K562 (cell line): ENCODE data around the gene MEAK7. TPM values are rescaled to one million over a fixed set of nuclear protein-coding genes. Genes with fewer than 3 reads are reported as not detected.

ENCODE experiments used
- BCL6 ChIP-seq: fragments of 250-450 bp; sonication (Bioruptor Pico); IDR thresholded peaks from 2 replicates; pipeline ENCODE4 v1.4.0; 2020
- BRD4 ChIP-seq: fragments of 200-600 bp; sonication (generic); IDR thresholded peaks from 2 replicates; pipeline ENCODE4 v1.6.1; 2017; ENCODE audit warnings: inconsistent platforms
- CBX1 ChIP-seq: sonication (generic); IDR thresholded peaks from 2 replicates; pipeline ENCODE4 v1.6.1; 2016; ENCODE audit warnings: antibody characterized with exemption, low read depth, mild to moderate bottlenecking
- CEBPB ChIP-seq: fragments of 450-650 bp; IDR thresholded peaks from 2 replicates; pipeline ENCODE4 v1.6.1; 2016; ENCODE audit warnings: missing genetic modification characterization, missing compliant biosample characterization
- ERF ChIP-seq: fragments of 450-650 bp; formaldehyde crosslinking; IDR thresholded peaks from 2 replicates; pipeline ENCODE4 v1.4.0; 2020; ENCODE audit warnings: mild to moderate bottlenecking, mixed read lengths
- FIP1L1 ChIP-seq: fragments of 200-400 bp; formaldehyde crosslinking; IDR thresholded peaks from 2 replicates; pipeline ENCODE4 v1.6.1; 2018; ENCODE audit warnings: mild to moderate bottlenecking, low read depth, low read length; ENCODE audit not compliant: poor library complexity, severe bottlenecking
- FOS ChIP-seq: IDR thresholded peaks from 3 replicates; pipeline ENCODE4 v1.6.1; 2011; ENCODE audit not compliant: insufficient read length; ENCODE audit errors: extremely low read depth
- GABPA ChIP-seq: fragments of 200-800 bp; sonication (Bioruptor generic); conservative IDR thresholded peaks from 2 replicates; pipeline ENCODE4 v1.6.1; 2016; ENCODE audit warnings: low read depth, missing genetic modification characterization, missing compliant biosample characterization
- GATA2 ChIP-seq: sonication (generic); formaldehyde crosslinking; IDR thresholded peaks from 2 replicates; pipeline ENCODE4 v1.4.0; 2020; ENCODE audit warnings: mild to moderate bottlenecking, missing genetic modification reagents
- HDAC3 ChIP-seq: fragments of 450-650 bp; IDR thresholded peaks from 2 replicates; pipeline ENCODE4 v1.6.1; 2018; ENCODE audit warnings: borderline replicate concordance, mild to moderate bottlenecking, moderate library complexity; ENCODE audit not compliant: partially characterized antibody
- HDAC6 ChIP-seq: IDR thresholded peaks from 2 replicates; pipeline ENCODE4 v1.6.1; 2012; ENCODE audit warnings: low read depth, mild to moderate bottlenecking, control low read depth, inconsistent platforms, low read length, moderate library complexity
- HDAC8 ChIP-seq: fragments of 450-650 bp; IDR thresholded peaks from 2 replicates; pipeline ENCODE4 v1.6.1; 2016; ENCODE audit warnings: mild to moderate bottlenecking, missing genetic modification characterization, moderate library complexity, missing compliant biosample characterization
- IFI16 ChIP-seq: fragments of 250-450 bp; sonication (Bioruptor Pico); IDR thresholded peaks from 2 replicates; pipeline ENCODE4 v2.1.2; 2022; ENCODE audit warnings: mild to moderate bottlenecking, inconsistent platforms
- MCM2 ChIP-seq: fragments of 450-650 bp; IDR thresholded peaks from 2 replicates; pipeline ENCODE4 v1.6.1; 2017; ENCODE audit warnings: low read depth, mild to moderate bottlenecking
- MEF2A ChIP-seq: IDR thresholded peaks from 2 replicates; pipeline ENCODE4 v1.6.1; 2011; ENCODE audit warnings: low read depth, mild to moderate bottlenecking, low read length, moderate library complexity; ENCODE audit not compliant: control insufficient read depth
- NFE2L1 ChIP-seq: fragments of 450-650 bp; IDR thresholded peaks from 2 replicates; pipeline ENCODE4 v1.6.1; 2016; ENCODE audit warnings: missing genetic modification characterization, low read depth, mild to moderate bottlenecking, missing compliant biosample characterization, moderate library complexity, borderline replicate concordance
- NFRKB ChIP-seq: fragments of 450-650 bp; IDR thresholded peaks from 2 replicates; pipeline ENCODE4 v1.6.1; 2016; ENCODE audit warnings: low read depth
- NFYB ChIP-seq: IDR thresholded peaks from 2 replicates; pipeline ENCODE4 v1.6.1; 2011; ENCODE audit warnings: mild to moderate bottlenecking, moderate library complexity; ENCODE audit not compliant: insufficient read length; ENCODE audit errors: extremely low read depth
- PCBP1 ChIP-seq: fragments of 200-400 bp; formaldehyde crosslinking; IDR thresholded peaks from 2 replicates; pipeline ENCODE4 v1.6.1; 2018; ENCODE audit warnings: mild to moderate bottlenecking, low read depth, low read length; ENCODE audit not compliant: poor library complexity, severe bottlenecking
- SP1 ChIP-seq: sonication (generic); formaldehyde crosslinking; IDR thresholded peaks from 2 replicates; pipeline ENCODE4 v1.8.1; 2022; ENCODE audit warnings: mild to moderate bottlenecking, missing genetic modification reagents
- SUPT5H ChIP-seq: fragments of 450-650 bp; IDR thresholded peaks from 2 replicates; pipeline ENCODE4 v1.6.1; 2016
- TCFL5 ChIP-seq: fragments of 250-450 bp; sonication (Bioruptor Pico); conservative IDR thresholded peaks from 2 replicates; pipeline ENCODE4 v1.6.1; 2021; ENCODE audit warnings: mild to moderate bottlenecking, moderate library complexity, matching md5 sums
- TEAD4 ChIP-seq, 2 experiments: sonication (generic) in 1 of 2; formaldehyde crosslinking in 1 of 2; IDR thresholded peaks; 2 replicates each; pipeline versions ENCODE4 v1.6.1 to v1.8.0; 2012 to 2022; ENCODE audit warnings: borderline replicate concordance in 1 of 2, inconsistent platforms in 1 of 2, low read length in 1 of 2, mild to moderate bottlenecking in 1 of 2, missing genetic modification reagents in 1 of 2
- ZKSCAN8 ChIP-seq: fragments of 200-800 bp; sonication (Bioruptor generic); IDR thresholded peaks from 2 replicates; pipeline ENCODE4 v1.6.1; 2016; ENCODE audit warnings: missing genetic modification characterization, missing compliant biosample characterization
- ZNF23 ChIP-seq: fragments of 250-450 bp; sonication (Bioruptor Pico); IDR thresholded peaks from 2 replicates; pipeline ENCODE4 v1.4.0; 2020; ENCODE audit warnings: mild to moderate bottlenecking
- ZNF232 ChIP-seq: sonication (generic); formaldehyde crosslinking; IDR thresholded peaks from 2 replicates; pipeline ENCODE4 v1.8.0; 2022; ENCODE audit warnings: mild to moderate bottlenecking, missing genetic modification reagents
- ZNF263 ChIP-seq: sonication (generic); formaldehyde crosslinking; IDR thresholded peaks from 2 replicates; pipeline ENCODE4 v1.8.0; 2022; ENCODE audit warnings: mild to moderate bottlenecking, missing genetic modification reagents, borderline replicate concordance
- ZNF277 ChIP-seq: fragments of 250-450 bp; sonication (Bioruptor Pico); IDR thresholded peaks from 2 replicates; pipeline ENCODE4 v1.8.0; 2022; ENCODE audit warnings: inconsistent platforms, mild to moderate bottlenecking, moderate library complexity, borderline replicate concordance
- ZNF282 ChIP-seq: sonication (generic); formaldehyde crosslinking; IDR thresholded peaks from 2 replicates; pipeline ENCODE4 v1.8.1; 2023; ENCODE audit warnings: missing genetic modification reagents
- ZNF507 ChIP-seq: conservative IDR thresholded peaks from 2 replicates; pipeline ENCODE4 v1.6.1; 2017; ENCODE audit warnings: missing genetic modification characterization, missing compliant biosample characterization
- ZNF707 ChIP-seq: fragments of 250-450 bp; sonication (Bioruptor Pico); conservative IDR thresholded peaks from 2 replicates; pipeline ENCODE4 v1.8.0; 2022; ENCODE audit warnings: inconsistent platforms, mild to moderate bottlenecking, moderate library complexity
- ZNF766 ChIP-seq: fragments of 200-800 bp; sonication (Bioruptor generic); conservative IDR thresholded peaks from 2 replicates; pipeline ENCODE4 v1.6.1; 2016; ENCODE audit warnings: missing genetic modification characterization, missing compliant biosample characterization
- polyA plus RNA-seq, 8 experiments: library from polyadenylated mRNA; depleted of rRNA in 4 of 8; stranded (reverse) in 5 of 8; unstranded in 3 of 8; fragments of >200 nt; fragmentation: Nextera tagmentation in 2 of 8; fragmentation: Illumina TruSeq in 1 of 8; extraction: Ambion mirVana in 2 of 8; extraction: Trizol in 1 of 8; gene quantifications; 2 replicates each; pipeline versions ENCODE4 v1.2.1 to v1.2.3, GENCODE V29; 2011 to 2014; ENCODE audit warnings: inconsistent platforms in 1 of 8, missing spikeins in 1 of 8
- total RNA-seq, 7 experiments: library from RNA; depleted of rRNA in 6 of 7; stranded (reverse); fragments of >200 nt in 6 of 7; fragmentation: Illumina TruSeq in 2 of 7; extraction: Trizol in 2 of 7; gene quantifications; 2 replicates each; pipeline versions ENCODE4 v1.2.1 to v1.2.3, GENCODE V29; 2011 to 2021; ENCODE audit warnings: low replicate concordance in 1 of 7

The MEAK7 gene
- total and polyA plus RNA-seq, 9 of the 15 experiments (the other 6 are each of a cell fraction or from before 2014, with no cell fraction given) = 1.4 to 14.5 (median 6.3) TPM

GRCh38 chr16:84537491-84538151 is 33.2 kb upstream of the MEAK7 start (continued):
- peak; percentile 74; the same call in 1 of the 2 replicates for TF ChIP-seq TEAD4 (IDR thresholded peaks at IDR 0.05; ENCODE audit: low read length)
- TF ChIP-seq TEAD4 (CRISPR knock-in tag; IDR thresholded peaks at IDR 0.05; ENCODE audit: borderline replicate concordance) = no peak
- peak; percentile 76 for TF ChIP-seq ZKSCAN8
- TF ChIP-seq ZNF23 (CRISPR knock-in tag) = no peak
- TF ChIP-seq HDAC3 = no peak
- peak; percentile 89 for TF ChIP-seq BRD4
- no peak for TF ChIP-seq ZNF766 (CRISPR knock-in tag)
- no peak for TF ChIP-seq CEBPB (tag)
- TF ChIP-seq PCBP1 = no peak
- no peak for TF ChIP-seq ERF (CRISPR knock-in tag)
- no peak for TF ChIP-seq SUPT5H
- no peak for TF ChIP-seq MCM2
- no peak for TF ChIP-seq FOS
- TF ChIP-seq GABPA = peak; percentile 50; the same call in 1 of the 2 replicates
- no peak for TF ChIP-seq TCFL5
- TF ChIP-seq CBX1 = no peak
- TF ChIP-seq ZNF282 (CRISPR knock-in tag) = no peak
- peak; percentile 46 for TF ChIP-seq BCL6 (CRISPR knock-in tag)
- no peak for TF ChIP-seq NFE2L1 (tag)
- no peak for TF ChIP-seq NFYB
- TF ChIP-seq ZNF507 (tag) = no peak
- TF ChIP-seq SP1 (CRISPR knock-in tag) = no peak; the same call in 1 of the 2 replicates
- TF ChIP-seq GATA2 (CRISPR knock-in tag) = peak; percentile 69; the same call in 1 of the 2 replicates
- TF ChIP-seq IFI16 = no peak
- no peak for TF ChIP-seq ZNF707
- TF ChIP-seq MEF2A = no peak
- TF ChIP-seq FIP1L1 = no peak
- peak; percentile 90 for TF ChIP-seq ZNF263
- TF ChIP-seq HDAC6 = no peak
- peak; percentile 89 for TF ChIP-seq NFRKB
- TF ChIP-seq HDAC8 (tag) = no peak
- TF ChIP-seq ZNF277 (CRISPR knock-in tag) = no peak
- TF ChIP-seq ZNF232 (CRISPR knock-in tag) = no peak
